ACHN (cell line): ENCODE results near the gene NFS1.
"Not testable (repeated sequence)": the region's sequence is repeated elsewhere in the genome, so short reads cannot be mapped to it uniquely, and the experiment has no call there.

ENCODE experiments used
- DNase-seq: peaks from one replicate; pipeline ENCODE4 v3.0.0-alpha.2; 2015
- in situ Hi-C: cut with HindIII; loops from 2 replicates; pipeline ENCODE4 v1.10.0; 2017; ENCODE audit warnings: low sequenced_read_pairs, low pct_ligation_motif_present, low pct_unique_long_range_greater_than_20kb

NFS1 gene

DNA sequence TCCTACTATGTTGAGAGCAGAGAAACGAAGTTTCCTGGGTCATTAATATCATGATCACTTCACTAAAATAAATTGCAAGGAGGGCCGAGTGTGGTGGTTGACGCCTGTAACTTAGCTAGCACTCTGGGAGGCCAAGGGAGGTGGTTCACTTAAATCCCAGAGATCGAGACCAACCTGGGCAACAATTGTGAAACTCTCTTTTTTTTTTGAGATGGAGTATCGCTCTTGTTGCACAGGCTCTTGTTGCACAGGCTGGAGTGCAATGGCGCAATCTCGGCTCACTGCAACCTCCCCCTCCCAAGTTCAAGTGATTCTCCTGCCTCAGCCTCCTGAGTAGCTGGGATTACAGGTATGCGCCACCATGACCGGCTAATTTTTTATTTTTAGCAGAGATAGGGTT is 14.0 kb upstream of the NFS1 start:
- DNase-seq, in situ Hi-C loops: not testable (repeated sequence)

DNA sequence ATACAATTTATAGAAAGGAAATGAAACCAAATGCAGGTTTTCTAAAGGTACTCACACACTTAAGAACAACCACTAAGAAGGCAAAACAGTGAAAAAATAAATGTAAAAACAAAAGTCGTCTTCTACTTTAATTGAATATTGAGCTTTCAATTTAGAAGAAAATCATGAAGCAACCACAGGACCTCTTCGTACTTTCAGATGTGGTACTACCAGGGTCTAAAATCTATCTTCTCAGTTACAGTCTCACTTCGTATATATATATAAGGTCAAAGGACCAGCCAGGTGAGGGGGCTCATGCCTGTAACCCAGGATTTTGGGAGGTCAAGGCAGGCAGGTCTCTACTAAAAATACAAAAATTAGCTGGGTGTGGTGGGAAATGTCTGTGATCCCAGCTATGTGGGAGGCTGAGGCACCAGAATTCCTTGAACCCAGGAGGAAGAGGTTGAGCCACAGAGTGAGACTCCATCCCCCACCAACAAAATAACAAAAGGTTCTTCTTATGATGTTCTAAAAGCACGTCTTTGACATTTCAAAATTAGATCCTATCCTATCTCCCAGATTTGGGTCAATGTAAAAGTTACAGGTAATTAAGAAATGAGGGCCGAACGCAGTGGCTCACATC is 12.5 kb upstream of the NFS1 start:
- in situ Hi-C loops: no loop called here
- no peak for DNase-seq

DNA sequence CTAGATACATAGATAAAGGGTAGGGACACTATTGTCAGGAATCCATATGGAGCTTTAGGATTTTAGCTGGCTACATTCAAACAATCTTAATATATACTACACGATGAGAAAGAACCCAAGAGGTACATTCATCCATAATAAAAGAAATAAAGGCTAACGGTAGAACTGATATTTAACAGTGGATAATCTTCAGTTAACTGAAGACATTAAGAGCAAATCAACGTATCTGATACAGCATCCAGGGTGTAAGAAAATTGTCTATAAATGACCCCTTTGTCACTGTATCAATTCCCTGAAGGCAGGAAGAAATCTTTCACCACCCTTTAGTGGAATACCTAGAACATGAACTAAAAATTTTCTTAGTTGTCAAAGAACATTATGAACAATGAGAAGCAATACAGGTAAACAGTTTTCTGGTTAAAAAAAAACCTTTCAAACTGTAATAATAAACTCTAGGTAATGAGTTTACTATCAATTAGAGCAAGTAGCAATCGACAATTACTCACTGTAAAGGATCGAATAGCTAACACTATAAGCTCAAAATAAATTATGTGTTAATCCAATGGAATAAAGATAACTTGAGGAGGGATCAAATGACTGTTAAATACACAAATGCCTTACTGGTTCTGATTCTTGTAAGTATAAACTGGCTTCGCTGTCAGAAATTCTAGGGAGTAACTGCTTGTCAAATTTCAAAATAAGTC is 11.9 kb upstream of the NFS1 start:
- no peak for DNase-seq
- in situ Hi-C loops: no loop called here

DNA sequence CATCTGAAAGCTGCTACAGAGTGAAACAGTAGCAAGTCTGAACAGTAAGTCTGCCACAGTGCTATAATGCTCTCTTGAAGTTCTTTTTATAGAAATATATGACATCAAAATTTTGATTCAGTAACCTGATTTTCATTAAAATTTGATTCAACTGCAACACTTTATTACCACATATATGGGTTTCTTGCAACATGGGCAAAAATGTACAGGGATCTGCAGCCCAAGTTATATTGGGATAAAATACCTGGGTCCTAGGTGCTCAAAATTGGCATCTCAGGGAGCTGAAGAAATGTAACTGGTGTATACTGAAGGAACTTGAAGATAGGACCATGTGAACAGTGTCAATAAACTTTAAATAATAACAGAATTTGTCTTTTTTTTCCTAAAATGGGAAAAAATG is 10.9 kb upstream of the NFS1 start:
- no peak for DNase-seq
- in situ Hi-C loops: no loop called here

DNA sequence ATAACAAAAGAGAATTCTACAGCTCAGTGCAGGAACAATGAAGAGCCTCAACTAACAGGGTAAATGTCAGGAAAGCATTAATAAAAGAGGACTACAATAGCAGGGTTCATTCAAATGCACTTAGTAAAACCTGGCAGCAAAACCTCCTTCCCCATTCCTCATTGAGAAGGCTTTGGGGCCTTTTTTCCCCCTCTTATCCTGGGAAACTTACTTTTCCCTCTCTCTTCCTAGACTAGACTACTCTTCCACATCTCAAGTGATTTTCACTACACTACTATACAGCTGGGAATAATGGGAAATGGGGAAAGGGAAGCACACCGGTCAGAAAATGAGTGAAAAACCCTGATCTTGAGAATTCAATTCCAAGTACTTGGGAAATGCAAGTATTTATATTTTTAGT is 10.1 kb upstream of the NFS1 start:
- in situ Hi-C loops: no loop called here
- DNase-seq: no peak

DNA sequence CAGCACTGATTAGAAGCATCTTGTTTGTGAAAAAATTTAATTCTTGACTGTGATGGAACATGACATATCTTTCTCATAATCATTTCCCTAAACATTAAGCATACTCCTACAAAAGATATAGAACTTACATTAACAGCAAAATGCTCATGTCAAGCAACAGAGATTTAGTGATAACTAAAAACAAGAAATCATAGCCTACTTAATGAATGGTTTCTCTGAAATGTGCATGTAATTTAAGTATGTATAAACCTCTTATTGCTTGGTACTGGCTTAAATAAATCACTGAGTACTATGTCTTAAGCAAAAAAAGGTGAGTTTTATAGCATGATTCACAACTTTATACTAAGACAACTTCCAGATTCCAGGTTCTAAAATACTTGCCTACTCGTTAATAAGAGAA is 9.3 kb upstream of the NFS1 start:
- in situ Hi-C loops: no loop called here
- DNase-seq: no peak

DNA sequence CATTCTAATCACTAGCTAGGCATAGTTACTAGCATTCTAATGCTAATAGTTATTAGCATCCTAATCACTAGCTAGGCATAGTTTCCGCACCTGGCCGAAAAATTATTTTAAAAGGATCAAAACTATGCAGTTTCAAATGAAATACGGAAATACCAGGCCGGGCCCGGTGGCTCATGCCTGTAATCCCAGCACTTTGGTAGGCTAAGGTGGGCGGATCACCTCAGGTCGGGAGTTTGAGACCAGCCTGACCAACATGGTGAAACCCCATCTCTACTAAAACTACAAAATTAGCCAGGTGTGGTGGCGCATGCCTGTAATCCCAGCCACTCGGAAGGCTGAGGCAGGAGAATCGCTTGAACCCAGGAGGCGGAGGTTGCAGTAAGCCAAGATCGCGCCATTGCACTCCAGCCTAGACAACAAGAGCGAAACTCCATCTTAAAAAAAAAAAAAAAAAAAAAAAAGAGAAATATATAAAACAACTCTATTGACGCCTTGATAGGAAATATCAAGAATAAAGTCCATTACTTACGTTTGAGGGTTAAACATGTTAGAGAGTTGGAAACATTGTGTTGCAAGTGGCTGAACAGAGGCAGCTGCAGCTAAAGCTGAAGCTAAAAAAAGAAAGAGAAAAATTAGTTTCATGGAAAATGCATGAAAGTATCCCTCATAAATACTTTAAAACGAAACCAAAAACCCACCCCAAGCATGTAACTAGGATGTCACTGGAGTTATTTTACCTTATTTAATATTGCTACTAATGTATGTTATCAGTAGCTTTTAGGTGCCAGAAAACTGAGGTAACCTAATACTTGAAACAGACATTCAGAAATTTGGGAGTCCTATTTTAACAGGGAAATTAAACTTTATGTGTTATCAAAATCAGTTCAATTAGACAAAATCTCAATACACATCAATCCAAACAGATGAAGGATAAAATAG is 7.7 kb upstream of the NFS1 start:
- DNase-seq, in situ Hi-C loops: not testable (repeated sequence)

DNA sequence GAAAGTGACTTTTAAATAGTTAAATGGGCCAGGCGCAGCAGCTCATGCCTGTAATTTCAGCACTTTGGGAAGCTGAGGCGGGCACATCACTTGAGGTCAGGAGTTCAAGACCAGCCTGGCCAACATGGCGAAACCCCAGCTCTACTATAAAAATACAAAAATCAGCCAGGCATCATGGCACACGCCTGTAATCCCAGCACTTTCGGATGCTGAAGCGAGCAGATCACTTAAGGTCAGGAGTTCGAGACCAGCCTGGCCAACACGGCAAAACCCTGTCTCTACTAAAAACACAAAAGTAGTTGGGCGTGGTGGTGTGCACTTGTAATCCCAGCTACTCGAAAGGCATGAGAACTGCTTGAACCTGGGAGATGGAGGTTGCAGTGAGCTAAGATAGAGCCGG is 6.7 kb upstream of the NFS1 start:
- DNase-seq, in situ Hi-C loops: not testable (repeated sequence)

DNA sequence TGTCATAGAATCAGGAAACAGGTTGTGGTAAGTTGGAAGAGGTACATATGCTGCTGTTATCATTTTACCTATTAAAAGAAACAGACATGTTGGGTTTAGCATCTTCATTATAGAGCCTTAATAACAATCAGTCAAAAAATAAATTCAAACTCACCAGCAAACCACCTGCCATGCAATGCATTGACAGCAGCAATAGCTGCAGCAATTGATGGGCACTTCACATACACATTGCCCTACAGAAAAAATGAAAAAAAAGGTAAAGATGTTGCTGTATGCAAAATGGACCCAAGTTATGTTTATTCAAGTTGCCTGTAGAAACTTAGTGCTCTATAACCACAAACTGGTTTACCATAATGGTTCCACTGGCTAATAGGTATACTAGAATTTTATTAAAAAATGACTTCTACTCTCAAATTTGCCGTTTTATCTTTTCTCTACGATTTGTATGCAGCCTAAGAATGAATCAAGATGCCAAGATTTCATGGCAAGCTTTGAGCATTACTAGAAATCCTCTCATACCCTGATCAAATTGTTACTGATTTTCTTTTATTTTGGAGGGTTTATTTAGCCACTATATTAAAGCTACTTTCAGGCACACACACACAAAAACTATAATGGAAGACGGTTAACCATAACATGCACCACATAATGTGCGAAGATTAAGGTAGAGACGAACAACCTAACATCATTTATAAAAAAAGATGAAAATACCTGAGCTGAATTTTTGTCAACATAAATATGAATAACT is 5.5 kb upstream of the NFS1 start:
- DNase-seq: no peak
- in situ Hi-C loops: no loop called here

DNA sequence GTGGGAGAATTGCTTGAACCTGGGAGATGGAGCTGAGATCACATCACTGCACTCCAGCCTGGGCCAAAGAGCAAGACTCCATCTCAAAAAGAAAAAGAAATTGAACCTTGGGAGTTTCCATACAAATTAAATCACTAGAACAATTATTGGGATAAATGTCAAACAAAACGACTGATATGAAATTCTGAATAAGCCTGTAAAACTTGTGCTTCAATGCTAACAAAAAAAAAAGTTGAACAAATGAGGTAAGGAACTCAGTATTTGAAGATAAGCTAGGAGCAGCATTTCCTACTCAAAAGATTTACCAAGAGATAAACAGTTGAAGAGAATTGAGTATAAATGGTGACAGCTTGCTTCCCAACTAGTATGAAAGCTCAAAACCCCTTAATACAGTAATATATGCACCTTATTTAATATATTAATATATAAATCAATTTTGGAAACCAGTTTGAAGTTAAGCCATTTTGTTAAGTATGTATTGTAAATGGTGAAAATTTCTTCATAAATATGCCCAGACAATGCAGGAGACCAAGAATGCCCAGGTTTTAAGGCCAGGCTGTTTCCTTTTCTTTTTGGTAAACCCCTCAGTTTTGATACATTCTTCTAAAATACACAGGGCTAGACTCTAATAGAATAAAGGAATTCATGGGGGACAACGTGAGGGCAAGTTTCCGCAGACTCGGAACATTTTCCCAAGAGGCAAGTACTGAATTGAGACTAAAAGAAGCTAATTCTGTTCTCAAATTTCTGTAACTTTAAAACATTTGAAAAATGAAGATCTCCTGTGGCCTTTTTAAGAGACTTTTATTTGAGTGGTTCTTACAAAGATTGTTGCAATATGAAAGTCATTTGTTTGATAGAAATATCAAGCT is 3.9 kb upstream of the NFS1 start:
- DNase-seq: no peak
- in situ Hi-C loops: no loop called here

DNA sequence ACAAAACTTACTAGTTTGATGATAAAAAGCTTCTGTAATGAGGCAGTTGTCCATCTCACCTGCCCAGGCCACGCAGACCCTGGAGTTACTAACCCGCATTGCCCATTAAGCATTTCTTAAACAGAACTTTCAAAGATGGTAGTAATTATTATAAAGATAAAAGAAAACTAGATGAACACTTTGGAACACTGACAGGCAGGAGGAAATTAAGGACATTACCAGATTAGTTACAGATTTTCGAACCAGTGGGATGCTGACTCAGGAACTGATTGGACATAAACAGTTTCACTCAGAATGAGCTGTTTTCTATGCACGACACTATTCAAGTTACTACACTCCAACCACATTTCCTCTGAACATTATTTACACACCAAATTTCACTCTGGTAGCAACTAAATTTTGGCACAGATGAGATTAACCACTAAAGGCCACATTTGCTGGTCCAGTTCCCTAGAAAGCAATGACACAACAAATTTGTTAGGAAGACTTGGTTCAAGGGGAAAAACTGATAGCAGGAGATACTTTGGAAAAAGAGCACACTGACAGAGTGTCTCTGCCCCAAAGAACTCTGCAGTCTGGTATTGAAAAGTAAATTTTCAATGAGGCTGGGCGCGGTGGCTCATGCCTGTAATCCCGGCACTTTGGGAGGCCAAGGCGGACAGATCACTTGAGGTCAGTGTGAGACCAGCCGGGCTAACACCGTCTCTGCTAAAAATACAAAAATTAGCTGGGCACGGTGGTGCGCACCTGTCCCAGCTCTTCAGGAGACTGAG is 3.1 kb upstream of the NFS1 start:
- in situ Hi-C loops: no loop called here
- no peak for DNase-seq

DNA sequence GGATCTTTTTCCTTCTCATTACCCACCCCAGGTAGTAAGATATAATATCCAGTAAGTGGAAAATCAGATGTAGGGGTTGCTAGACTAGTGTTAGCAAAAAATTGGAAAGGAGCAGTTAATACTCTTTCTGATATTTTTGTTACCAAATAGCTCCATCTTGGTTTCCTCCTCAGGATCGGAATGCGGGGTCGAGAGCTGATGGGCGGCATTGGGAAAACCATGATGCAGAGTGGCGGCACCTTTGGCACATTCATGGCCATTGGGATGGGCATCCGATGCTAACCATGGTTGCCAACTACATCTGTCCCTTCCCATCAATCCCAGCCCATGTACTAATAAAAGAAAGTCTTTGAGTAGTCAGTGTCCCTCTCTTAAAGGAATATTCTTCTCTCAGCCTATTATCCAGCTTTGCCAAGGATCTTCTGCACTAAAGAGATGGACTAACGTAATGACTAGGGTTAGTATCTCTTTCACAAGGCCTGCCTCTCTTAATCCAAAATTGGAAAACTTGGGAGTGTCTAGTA is 1.5 kb upstream of the NFS1 start:
- no peak for DNase-seq
- in situ Hi-C loops: no loop called here

DNA sequence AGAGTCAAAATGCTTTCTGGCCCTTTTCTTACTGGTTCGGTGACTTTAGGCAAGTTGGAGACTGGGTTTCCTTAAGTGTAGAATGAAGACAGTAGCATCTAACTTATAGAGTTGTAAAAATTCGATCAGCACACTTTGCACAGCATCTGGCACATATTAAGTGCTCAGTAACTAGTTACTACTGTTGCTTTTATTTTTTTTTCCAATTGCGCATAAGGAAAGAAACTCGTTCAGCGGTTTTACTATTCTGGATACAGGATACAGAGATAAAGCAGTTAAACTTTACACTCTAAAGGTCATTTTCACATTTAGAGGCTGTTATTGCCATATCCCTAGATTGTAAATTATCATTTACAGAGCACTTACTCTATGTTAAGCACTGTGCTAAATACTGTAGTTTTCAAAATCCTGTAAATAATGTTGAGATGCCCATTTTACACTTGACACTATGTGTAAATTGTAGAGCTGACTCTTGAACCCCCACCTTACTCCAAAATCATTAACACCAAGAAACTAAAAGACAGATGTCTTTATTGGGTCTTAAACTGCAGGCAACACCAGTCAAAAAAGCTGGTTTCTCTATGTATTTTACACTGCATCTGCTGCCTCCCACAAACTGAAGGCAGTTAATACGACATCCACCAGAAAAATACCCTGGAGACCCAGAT is 939 bp upstream of the NFS1 start:
- in situ Hi-C loops: no loop called here
- DNase-seq: no peak

DNA sequence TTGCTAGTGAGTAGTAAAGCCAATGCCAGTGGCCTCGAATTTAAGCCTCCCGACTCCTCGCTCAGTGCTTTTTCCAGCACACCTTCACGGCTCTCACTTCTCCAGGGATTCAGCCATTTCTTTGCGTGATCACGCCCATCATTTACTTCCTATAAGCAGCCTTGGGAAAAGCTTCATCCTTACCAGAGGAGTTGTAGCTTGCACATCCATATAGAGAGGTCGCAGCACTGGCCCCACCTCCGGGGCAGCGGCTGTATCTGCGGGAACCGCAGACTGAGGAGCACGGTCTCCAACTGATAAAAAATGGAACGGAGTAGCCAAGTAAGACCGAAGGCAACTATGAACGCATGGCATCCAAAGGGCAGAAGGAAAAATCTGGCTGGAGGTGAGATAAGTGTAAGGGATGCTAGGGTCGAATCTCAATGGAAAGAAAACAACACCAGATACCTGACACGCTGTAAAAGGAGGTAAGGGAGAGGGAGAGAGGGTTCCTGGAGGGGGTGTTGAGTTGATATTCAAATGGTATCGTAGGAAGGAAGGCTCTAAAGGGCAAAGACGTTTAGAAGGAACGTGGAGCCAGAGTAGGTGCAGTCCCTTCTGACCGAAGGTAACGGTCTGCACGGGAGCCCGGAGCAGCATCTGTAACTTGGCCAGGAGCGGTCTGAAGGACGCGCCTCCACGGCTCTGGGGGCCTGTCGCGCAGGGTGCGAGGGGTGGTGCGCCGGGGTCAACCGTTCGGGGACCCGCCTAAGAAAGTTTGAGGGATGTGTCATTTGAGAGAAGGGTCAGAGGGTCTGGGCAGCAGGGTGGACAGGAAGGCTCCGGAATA is 640 bp downstream of the NFS1 start:
- in situ Hi-C loops: no loop called here
- DNase-seq: no peak

DNA sequence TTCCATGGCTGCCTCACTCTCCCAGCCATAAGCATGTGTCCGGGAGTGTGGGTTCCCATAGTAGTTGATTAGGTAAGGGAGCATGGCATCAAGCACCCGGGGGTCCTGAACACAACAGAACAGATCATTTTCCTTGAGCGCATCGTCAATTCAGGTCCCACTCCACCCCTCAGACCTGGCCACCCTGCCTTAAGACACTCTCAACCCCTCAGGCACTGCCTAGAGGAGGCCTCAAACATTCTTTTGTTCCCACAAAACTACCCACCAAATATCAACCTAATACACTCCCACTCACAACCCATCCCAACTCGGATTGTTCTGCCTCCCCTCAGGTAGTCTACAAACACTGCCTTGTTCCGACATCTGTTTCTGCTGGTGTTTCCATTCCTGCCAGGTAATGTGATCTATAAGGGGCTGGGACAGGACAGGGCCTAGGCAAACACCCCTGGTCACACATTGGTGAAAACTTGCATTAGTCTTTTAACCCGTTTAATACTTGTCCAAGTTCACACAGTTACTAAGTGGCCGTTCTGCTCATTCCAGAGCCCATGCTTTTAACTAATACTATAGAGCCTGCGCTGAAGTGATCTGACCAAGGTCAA is 1.4 kb downstream of the NFS1 start:
- in situ Hi-C loops: no loop called here
- DNase-seq: no peak
